C4-2B (cell line): ENCODE measurements around the gene CHCHD1.

Source experiments
- ZFX ChIP-seq: fragments of 450-650 bp; IDR thresholded peaks from 2 replicates; pipeline ENCODE4 v1.6.1; 2017
- TF ChIP-seq, protein P1 (sequence below): fragments of 450-650 bp; conservative IDR thresholded peaks from 2 replicates; pipeline ENCODE4 v1.5.1; 2017; ENCODE audit warnings: mild to moderate bottlenecking

DNA sequence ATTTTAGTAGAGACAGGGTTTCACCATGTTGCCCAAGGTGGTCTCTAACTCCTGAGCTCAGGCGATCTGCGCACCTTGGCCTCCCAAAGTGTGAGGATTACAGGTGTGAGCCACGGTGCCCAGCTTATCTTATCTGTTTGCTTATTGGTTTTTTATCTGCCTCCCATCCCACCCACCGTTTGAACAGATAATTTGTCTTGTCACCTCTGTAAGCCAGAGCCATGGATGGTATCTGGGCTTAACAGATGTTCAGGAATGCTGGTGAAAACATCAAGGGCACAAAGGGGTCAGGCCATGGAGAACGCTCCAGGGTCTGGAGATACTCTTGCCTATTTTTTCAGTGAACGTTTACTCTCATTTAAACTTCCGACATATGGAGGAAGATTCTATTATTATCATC, 41.5 kb downstream of the CHCHD1 start:
- TF ChIP-seq, protein P1, sequence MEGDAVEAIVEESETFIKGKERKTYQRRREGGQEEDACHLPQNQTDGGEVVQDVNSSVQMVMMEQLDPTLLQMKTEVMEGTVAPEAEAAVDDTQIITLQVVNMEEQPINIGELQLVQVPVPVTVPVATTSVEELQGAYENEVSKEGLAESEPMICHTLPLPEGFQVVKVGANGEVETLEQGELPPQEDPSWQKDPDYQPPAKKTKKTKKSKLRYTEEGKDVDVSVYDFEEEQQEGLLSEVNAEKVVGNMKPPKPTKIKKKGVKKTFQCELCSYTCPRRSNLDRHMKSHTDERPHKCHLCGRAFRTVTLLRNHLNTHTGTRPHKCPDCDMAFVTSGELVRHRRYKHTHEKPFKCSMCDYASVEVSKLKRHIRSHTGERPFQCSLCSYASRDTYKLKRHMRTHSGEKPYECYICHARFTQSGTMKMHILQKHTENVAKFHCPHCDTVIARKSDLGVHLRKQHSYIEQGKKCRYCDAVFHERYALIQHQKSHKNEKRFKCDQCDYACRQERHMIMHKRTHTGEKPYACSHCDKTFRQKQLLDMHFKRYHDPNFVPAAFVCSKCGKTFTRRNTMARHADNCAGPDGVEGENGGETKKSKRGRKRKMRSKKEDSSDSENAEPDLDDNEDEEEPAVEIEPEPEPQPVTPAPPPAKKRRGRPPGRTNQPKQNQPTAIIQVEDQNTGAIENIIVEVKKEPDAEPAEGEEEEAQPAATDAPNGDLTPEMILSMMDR = no peak
- no peak for TF ChIP-seq ZFX
